Esophagus squamous epithelium (tissue), 4 donors: ENCODE measurements around the gene LILRB2.

Source experiments
- POLR2A ChIP-seq, 4 donors: fragments of 450-650 bp; IDR thresholded peaks; one replicate each; pipeline ENCODE4 v1.6.1; 2017; ENCODE audit warnings: antibody characterized with exemption in 4 of 4, mild to moderate bottlenecking in 4 of 4, moderate library complexity in 3 of 4
- TF ChIP-seq, protein P1 (sequence below), 6 experiments: fragments of 450-650 bp in 4 of 6; fragments of 200-600 bp in 2 of 6; sonication (generic) in 2 of 6; IDR thresholded peaks; one replicate each; pipeline ENCODE4 v1.5.1; 2016 to 2019; ENCODE audit warnings: antibody characterized with exemption in 6 of 6, mild to moderate bottlenecking in 4 of 6, moderate library complexity in 4 of 6

DNA sequence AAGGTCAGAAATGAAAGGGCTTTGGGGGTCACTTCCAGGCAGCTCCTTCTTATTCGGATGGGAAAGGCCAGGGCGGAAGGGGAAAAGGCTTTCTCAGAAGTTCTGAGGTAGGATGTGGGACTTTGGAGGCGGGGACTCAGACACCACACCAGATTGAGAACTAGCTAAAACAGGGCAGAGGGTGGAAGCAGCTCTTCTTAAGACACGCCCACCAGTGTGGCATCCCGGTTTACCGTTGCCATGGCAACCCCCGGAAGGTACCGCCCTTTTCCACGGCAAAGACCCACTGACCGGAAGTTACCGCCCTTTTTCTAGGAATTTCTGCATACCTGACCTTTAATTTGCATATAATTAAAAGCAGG lies 35.8 kb upstream of the LILRB2 start:
- TF ChIP-seq, protein P1, sequence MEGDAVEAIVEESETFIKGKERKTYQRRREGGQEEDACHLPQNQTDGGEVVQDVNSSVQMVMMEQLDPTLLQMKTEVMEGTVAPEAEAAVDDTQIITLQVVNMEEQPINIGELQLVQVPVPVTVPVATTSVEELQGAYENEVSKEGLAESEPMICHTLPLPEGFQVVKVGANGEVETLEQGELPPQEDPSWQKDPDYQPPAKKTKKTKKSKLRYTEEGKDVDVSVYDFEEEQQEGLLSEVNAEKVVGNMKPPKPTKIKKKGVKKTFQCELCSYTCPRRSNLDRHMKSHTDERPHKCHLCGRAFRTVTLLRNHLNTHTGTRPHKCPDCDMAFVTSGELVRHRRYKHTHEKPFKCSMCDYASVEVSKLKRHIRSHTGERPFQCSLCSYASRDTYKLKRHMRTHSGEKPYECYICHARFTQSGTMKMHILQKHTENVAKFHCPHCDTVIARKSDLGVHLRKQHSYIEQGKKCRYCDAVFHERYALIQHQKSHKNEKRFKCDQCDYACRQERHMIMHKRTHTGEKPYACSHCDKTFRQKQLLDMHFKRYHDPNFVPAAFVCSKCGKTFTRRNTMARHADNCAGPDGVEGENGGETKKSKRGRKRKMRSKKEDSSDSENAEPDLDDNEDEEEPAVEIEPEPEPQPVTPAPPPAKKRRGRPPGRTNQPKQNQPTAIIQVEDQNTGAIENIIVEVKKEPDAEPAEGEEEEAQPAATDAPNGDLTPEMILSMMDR (IDR thresholded peaks at IDR 0.05): no peak
- TF ChIP-seq POLR2A (IDR thresholded peaks at IDR 0.05): no peak
